Progenitor cell of endocrine pancreas (in vitro differentiated cells): ENCODE measurements around the gene PRKD1. TPM values are rescaled to one million over a fixed set of nuclear protein-coding genes. Genes with fewer than 3 reads are reported as not detected.
"Not testable (repeated sequence)": the region's sequence is repeated elsewhere in the genome, so short reads cannot be mapped to it uniquely, and the experiment has no call there.

Source experiments
- DNase-seq: peaks from one replicate; pipeline ENCODE4 v3.0.0; 2021; ENCODE audit warnings: low spot score; ENCODE audit not compliant: unreplicated experiment
- H3K27ac Mint-ChIP-seq: 2 replicates; pipeline ENCODE4 v1.8.0; 2021; ENCODE audit warnings: mild to moderate bottlenecking, moderate library complexity, mixed read lengths
- H3K27me3 Mint-ChIP-seq: 2 replicates; pipeline ENCODE4 v1.8.0; 2021; ENCODE audit warnings: mixed read lengths
- H3K36me3 Mint-ChIP-seq: 2 replicates; pipeline ENCODE4 v1.8.0; 2022; ENCODE audit warnings: mixed read lengths; ENCODE audit not compliant: insufficient read depth
- H3K4me1 Mint-ChIP-seq: 2 replicates; pipeline ENCODE4 v1.8.0; 2021; ENCODE audit warnings: low read depth, mixed read lengths
- H3K4me3 Mint-ChIP-seq: 2 replicates; pipeline ENCODE4 v1.8.0; 2021; ENCODE audit warnings: low read depth, mild to moderate bottlenecking, moderate library complexity, mixed read lengths
- H3K9me3 Mint-ChIP-seq: 2 replicates; pipeline ENCODE4 v1.8.0; 2021; ENCODE audit warnings: low read depth, mixed read lengths
- total RNA-seq: library from RNA; stranded (reverse); gene quantifications from 2 replicates; pipeline ENCODE4 v1.2.1, GENCODE V29; 2021
- TF ChIP-seq, protein P1 (sequence below): fragments of 200-600 bp; sonication (generic); IDR thresholded peaks from one replicate; pipeline ENCODE4 v1.5.0; 2021; ENCODE audit warnings: antibody characterized with exemption, mild to moderate bottlenecking; ENCODE audit not compliant: unreplicated experiment

Gene PRKD1
- total RNA-seq, 1 donor from 2014 or later, result 23.6 TPM

DNA sequence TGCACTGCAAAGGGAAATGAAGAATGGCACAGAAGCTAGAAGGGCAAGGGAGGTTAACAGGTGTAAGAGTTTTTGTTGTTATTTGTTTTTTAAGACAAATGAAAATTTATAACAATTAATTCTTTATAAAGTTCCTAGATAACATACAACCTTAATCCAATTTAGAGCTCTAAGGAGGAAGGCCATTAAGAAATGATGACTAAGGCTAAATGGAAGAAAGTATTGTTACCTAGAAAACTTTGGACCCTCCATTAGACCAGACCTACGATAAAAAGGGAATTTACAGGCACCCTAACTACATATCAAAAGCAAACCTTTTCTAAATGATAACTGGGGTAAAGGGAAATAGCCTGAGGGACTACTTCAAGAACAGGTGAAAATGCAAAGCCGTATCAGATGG, 130.8 kb downstream of the PRKD1 start:
- no peaks in the 10 kb centered on the region for H3K27me3 Mint-ChIP-seq
- H3K4me1 Mint-ChIP-seq, result peaks cover 8% of the 10 kb centered on the region
- H3K4me3 Mint-ChIP-seq, result no peak overlapping the region

DNA sequence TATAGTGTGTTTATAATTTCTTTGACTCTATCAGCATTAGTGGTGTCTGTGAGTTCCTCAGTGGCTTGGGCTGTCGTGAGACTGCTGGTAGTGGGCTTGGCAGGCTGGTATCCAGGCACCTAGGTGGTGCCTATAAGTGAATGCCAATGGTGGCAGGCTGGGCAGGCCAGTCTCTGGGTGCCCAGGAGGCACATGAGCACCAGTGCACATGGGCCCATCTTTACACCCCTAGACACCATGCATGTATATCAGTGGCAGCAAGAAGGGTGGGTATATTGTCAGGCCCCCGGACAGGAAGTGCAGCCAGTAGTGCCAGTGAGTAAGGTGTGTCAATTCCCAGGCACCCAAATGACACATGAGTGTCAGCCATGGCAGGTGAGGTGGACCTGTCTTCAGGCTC, 138.2 kb downstream of the PRKD1 start:
- no peak for DNase-seq
- Mint-ChIP-seq H3K36me3 (no peaks in the 10 kb centered on the region), H3K27ac (no peak overlapping the region), H3K9me3 (no peaks in the 10 kb centered on the region), H3K4me3 (no peak overlapping the region), H3K27me3 (no peaks in the 10 kb centered on the region), H3K4me1 (peaks cover 26% of the 10 kb centered on the region)
- TF ChIP-seq, protein P1, sequence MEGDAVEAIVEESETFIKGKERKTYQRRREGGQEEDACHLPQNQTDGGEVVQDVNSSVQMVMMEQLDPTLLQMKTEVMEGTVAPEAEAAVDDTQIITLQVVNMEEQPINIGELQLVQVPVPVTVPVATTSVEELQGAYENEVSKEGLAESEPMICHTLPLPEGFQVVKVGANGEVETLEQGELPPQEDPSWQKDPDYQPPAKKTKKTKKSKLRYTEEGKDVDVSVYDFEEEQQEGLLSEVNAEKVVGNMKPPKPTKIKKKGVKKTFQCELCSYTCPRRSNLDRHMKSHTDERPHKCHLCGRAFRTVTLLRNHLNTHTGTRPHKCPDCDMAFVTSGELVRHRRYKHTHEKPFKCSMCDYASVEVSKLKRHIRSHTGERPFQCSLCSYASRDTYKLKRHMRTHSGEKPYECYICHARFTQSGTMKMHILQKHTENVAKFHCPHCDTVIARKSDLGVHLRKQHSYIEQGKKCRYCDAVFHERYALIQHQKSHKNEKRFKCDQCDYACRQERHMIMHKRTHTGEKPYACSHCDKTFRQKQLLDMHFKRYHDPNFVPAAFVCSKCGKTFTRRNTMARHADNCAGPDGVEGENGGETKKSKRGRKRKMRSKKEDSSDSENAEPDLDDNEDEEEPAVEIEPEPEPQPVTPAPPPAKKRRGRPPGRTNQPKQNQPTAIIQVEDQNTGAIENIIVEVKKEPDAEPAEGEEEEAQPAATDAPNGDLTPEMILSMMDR, result no peak

More for the DNA sequence above, 130.8 kb downstream of the PRKD1 start:
- Mint-ChIP-seq H3K27ac (no peak overlapping the region), H3K9me3 (no peaks in the 10 kb centered on the region), H3K36me3 (no peaks in the 10 kb centered on the region)
- no peak for DNase-seq
- TF ChIP-seq, protein P1, result no peak

DNA sequence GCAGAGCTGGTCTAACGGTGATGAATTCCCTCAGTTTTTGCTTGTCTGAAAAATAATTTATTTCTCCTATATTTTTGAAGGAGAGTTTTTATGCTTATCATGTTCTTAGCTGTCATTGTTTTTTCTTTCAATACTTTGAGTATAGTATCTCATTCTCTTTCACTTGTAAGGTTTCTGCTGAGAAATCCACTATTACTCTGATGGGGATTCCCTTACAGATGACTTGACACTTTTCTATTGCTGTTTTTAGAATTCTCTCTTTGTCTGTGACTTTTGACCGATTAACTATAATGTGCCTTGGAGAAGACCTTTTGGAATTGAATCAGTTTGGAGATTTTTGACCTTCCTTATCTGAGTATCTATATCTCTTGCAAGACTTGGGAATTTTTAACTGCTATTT, 139.6 kb downstream of the PRKD1 start:
- TF ChIP-seq, protein P1, result no peak
- H3K4me1 Mint-ChIP-seq, result peaks cover 26% of the 10 kb centered on the region
- no peak overlapping the region for H3K27ac Mint-ChIP-seq
- DNase-seq, result no peak
- H3K36me3 Mint-ChIP-seq, result peaks cover 1% of the 10 kb centered on the region
- H3K9me3 Mint-ChIP-seq, result peaks cover 9% of the 10 kb centered on the region
- no peaks in the 10 kb centered on the region for H3K27me3 Mint-ChIP-seq
- no peak overlapping the region for H3K4me3 Mint-ChIP-seq

DNA sequence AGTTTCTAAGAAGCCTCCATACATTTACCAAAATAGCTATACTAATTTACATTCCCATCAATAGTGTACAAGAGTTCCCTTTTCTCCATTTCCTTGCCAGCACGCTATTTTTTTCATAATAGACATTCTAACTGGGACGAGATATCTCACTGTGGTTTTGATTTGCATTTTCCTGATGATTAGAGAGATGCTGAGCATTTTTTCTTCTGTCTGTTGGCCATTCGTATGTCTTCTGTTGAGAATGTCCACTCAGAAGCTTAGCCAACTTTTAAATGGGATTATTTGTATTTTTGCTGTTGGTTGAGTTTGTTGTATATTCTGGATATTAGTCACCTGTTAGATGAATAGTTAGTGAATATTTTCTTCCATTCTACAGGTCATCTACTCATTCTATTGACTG, 144.1 kb downstream of the PRKD1 start:
- H3K27ac Mint-ChIP-seq, result no peak overlapping the region
- no peaks in the 10 kb centered on the region for H3K27me3 Mint-ChIP-seq
- H3K9me3 Mint-ChIP-seq, result peaks cover 16% of the 10 kb centered on the region
- DNase-seq, result no peak
- no peak overlapping the region for H3K4me3 Mint-ChIP-seq
- peaks cover 25% of the 10 kb centered on the region for H3K4me1 Mint-ChIP-seq
- TF ChIP-seq, protein P1, result no peak
- peaks cover 11% of the 10 kb centered on the region for H3K36me3 Mint-ChIP-seq

DNA sequence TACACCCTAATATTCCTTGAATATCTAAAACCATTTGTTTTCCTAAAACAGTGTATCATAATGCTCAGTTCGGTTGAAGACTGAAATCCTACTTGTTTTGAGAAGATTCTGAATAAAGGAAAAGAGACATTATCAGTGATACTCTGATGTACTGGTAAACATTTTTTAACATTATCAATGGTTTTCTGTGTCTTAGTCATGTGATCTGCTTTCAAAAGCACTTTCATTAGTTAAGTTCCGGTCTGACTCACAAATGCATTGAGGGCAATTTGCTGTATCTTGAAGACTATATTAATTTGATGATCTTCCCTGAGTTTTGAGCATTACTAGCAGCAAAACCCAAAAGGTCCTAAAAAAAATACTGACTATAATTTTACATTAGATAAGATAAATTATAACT, 145.6 kb downstream of the PRKD1 start:
- DNase-seq, result no peak
- no peak overlapping the region for H3K4me3 Mint-ChIP-seq
- no peaks in the 10 kb centered on the region for H3K27me3 Mint-ChIP-seq
- H3K27ac Mint-ChIP-seq, result no peak overlapping the region
- H3K9me3 Mint-ChIP-seq, result peaks cover 29% of the 10 kb centered on the region
- H3K36me3 Mint-ChIP-seq, result peaks cover 16% of the 10 kb centered on the region
- peaks cover 12% of the 10 kb centered on the region for H3K4me1 Mint-ChIP-seq
- TF ChIP-seq, protein P1, result no peak

DNA sequence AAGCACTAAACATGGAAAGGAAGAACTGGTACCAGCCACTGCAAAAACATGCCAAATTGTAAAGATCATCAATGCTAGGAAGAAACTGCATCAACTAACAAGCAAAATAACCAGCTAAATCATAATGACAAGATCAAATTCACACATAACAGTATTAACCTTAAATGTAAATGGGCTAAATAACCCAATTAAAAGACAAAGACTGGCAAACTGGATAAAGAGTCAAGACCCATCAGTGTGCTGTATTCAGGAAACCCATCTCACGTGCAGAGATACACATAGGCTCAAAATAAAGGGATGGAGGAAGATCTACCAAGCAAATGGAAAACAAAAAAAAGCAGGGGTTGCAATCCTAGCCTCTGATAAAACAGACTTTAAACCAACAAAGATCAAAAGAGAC, 150.5 kb downstream of the PRKD1 start:
- H3K4me1 Mint-ChIP-seq, DNase-seq, H3K27ac Mint-ChIP-seq, H3K27me3 Mint-ChIP-seq, H3K4me3 Mint-ChIP-seq: not testable (repeated sequence)
- peaks cover 25% of the 10 kb centered on the region for H3K36me3 Mint-ChIP-seq
- H3K9me3 Mint-ChIP-seq, result peaks cover 31% of the 10 kb centered on the region
